ENCODE results near the gene CELSR1. TPM values are rescaled to one million over a fixed set of nuclear protein-coding genes. Genes with fewer than 3 reads are reported as not detected.

The CELSR1 gene
- total RNA-seq, 1 donor from 2014 or later = 0.27 TPM

DNA sequence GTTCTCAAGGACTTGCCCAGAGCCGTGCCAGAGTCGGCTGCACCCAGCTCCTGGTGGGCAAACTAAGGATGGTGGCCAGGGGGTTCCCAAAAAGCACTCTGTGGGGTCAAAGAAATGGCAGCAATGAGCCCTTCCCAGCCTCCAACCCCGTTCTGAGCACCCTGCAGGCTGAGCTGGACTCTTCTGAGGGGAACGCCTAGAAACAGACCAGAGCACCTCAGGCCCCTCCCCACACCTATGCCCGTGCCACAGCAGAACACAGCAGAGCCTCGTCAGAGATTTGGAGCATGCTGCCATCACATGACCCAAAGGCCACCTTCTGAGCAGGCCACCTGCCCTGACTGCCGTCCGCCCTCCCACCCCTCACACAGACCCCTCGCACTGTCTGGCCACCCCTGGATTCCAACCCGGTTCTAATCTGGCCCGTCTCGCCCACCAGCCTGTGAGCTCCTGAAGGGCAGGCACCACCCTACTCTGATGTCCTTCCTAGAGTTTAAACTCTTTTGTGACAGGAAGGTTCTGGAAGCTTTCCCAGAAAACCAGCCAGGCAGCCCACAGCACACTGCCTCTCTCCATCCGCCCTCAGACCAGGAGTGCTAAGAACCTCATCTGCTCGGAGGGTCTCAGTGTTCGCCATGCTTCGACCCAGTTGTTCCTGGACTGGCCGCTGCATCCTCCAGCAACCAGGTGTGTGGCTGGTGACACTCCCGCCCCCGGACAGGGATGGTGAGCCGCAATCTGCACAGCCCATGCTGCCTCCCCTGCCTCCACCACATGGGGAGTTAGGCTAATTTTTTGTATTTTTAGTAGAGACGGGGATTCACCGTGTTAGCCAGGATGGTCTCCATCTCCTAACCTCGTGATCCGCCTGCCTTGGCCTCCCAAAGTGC is 97.6 kb downstream of the CELSR1 start:
- no peaks in the 10 kb centered on the region for H3K4me1 Mint-ChIP-seq (ENCODE audit: low read depth, unreplicated experiment)
- peaks cover 3% of the 10 kb centered on the region for H3K27me3 Mint-ChIP-seq (ENCODE audit: unreplicated experiment)
- H3K4me3 Mint-ChIP-seq (ENCODE audit: unreplicated experiment) = no peak overlapping the region
- no peaks in the 10 kb centered on the region for H3K9me3 Mint-ChIP-seq (ENCODE audit: unreplicated experiment)
- H3K27ac Mint-ChIP-seq (ENCODE audit: unreplicated experiment) = no peak overlapping the region
- no peak for DNase-seq
- no peaks in the 10 kb centered on the region for H3K36me3 Mint-ChIP-seq (ENCODE audit: unreplicated experiment)
- TF ChIP-seq, protein P1, sequence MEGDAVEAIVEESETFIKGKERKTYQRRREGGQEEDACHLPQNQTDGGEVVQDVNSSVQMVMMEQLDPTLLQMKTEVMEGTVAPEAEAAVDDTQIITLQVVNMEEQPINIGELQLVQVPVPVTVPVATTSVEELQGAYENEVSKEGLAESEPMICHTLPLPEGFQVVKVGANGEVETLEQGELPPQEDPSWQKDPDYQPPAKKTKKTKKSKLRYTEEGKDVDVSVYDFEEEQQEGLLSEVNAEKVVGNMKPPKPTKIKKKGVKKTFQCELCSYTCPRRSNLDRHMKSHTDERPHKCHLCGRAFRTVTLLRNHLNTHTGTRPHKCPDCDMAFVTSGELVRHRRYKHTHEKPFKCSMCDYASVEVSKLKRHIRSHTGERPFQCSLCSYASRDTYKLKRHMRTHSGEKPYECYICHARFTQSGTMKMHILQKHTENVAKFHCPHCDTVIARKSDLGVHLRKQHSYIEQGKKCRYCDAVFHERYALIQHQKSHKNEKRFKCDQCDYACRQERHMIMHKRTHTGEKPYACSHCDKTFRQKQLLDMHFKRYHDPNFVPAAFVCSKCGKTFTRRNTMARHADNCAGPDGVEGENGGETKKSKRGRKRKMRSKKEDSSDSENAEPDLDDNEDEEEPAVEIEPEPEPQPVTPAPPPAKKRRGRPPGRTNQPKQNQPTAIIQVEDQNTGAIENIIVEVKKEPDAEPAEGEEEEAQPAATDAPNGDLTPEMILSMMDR (IDR thresholded peaks at IDR 0.05; ENCODE audit: partially characterized antibody, unreplicated experiment) = no peak

DNA sequence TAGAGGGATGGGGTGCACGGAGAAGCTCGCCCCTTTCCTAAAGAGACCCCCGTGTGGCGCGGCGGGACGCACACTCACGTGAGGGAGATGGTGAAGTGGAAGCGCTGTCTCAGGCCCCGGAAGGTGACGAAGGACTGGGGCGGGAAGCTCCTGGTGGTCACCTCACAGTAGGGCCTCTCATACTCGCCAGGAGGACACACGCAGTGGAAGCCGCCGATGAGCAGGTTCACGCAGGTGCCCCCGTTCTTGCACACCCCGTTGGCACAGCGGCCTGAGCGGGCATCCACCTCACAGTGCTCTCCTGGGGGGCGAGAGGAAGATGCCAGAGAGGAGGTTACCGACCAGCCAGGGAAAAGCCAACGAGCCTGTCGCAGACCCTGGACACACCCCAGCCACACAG is 98.3 kb downstream of the CELSR1 start:
- Mint-ChIP-seq H3K36me3 (ENCODE audit: unreplicated experiment) (no peaks in the 10 kb centered on the region), H3K27ac (ENCODE audit: unreplicated experiment) (no peak overlapping the region), H3K27me3 (ENCODE audit: unreplicated experiment) (peaks cover 3% of the 10 kb centered on the region), H3K4me1 (ENCODE audit: low read depth, unreplicated experiment) (no peaks in the 10 kb centered on the region), H3K4me3 (ENCODE audit: unreplicated experiment) (no peak overlapping the region), H3K9me3 (ENCODE audit: unreplicated experiment) (no peaks in the 10 kb centered on the region)
- TF ChIP-seq, protein P1 (IDR thresholded peaks at IDR 0.05; ENCODE audit: partially characterized antibody, unreplicated experiment) = no peak
- DNase-seq = no peak

DNA sequence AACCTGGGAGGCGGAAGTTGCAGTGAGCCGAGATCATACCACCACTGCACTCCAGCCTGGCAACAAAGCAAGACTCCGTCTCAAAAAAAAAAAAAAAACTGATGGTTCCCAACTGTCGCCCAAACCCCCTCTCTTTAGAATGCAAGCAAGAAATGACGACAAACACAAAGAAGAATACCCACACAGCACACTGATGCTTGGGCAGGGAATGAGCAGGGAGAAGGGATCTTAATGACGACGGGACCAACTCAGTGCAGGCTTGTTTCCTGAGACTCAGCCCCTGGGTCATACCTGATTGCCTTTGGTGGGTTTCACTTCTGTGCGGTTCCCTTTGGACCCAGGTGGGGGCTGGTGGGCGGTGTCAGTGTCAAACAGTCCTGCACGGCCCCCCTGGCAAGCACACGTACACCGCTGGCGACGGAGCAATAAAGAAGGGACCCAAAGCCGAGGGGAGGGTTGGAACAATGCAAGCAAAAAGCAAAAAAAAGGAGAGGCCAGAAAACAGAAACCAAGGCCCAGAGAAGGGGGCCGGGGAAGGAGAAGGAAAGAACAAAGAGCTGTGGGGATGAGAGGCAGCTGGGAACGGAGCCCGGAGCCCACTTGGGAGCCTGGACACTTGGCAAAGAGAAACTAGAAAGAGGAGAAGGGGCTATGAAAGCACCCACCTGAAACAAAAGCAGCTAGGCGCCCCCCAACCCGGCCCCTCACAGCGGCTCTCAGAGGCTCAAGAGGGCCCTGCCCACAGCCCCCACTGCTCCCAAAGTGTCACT is 99.6 kb downstream of the CELSR1 start:
- DNase-seq = no peak
- Mint-ChIP-seq H3K36me3 (ENCODE audit: unreplicated experiment) (no peaks in the 10 kb centered on the region), H3K27me3 (ENCODE audit: unreplicated experiment) (no peaks in the 10 kb centered on the region), H3K27ac (ENCODE audit: unreplicated experiment) (no peak overlapping the region), H3K4me1 (ENCODE audit: low read depth, unreplicated experiment) (no peaks in the 10 kb centered on the region), H3K9me3 (ENCODE audit: unreplicated experiment) (no peaks in the 10 kb centered on the region), H3K4me3 (ENCODE audit: unreplicated experiment) (no peak overlapping the region)
- TF ChIP-seq, protein P1 (IDR thresholded peaks at IDR 0.05; ENCODE audit: partially characterized antibody, unreplicated experiment) = no peak

GRCh38 chr22:46436595-46437175 is 100.7 kb downstream of the CELSR1 start:
- H3K4me1 Mint-ChIP-seq (ENCODE audit: low read depth, unreplicated experiment) = no peaks in the 10 kb centered on the region
- no peak for DNase-seq
- H3K9me3 Mint-ChIP-seq (ENCODE audit: unreplicated experiment) = peaks cover under 1% of the 10 kb centered on the region
- no peaks in the 10 kb centered on the region for H3K36me3 Mint-ChIP-seq (ENCODE audit: unreplicated experiment)
- peaks cover 2% of the 10 kb centered on the region for H3K27me3 Mint-ChIP-seq (ENCODE audit: unreplicated experiment)
- H3K27ac Mint-ChIP-seq (ENCODE audit: unreplicated experiment) = no peak overlapping the region
- no peak overlapping the region for H3K4me3 Mint-ChIP-seq (ENCODE audit: unreplicated experiment)
- TF ChIP-seq, protein P1 (IDR thresholded peaks at IDR 0.05; ENCODE audit: partially characterized antibody, unreplicated experiment) = no peak

Measured in glutamatergic neuron (in vitro differentiated cells).